Kidney (tissue), 14 donors: ENCODE data around the gene ANKH. TPM values are rescaled to one million over a fixed set of nuclear protein-coding genes. Genes with fewer than 3 reads are reported as not detected.

Experiments used
- DNase-seq, 5 donors: peaks; one replicate each; pipeline ENCODE4 v3.0.0-alpha.2; 2013 to 2020
- FAIRE-seq: peaks from 2 replicates; lab custom pipeline; 2012; peaks lifted over from hg19 to GRCh38; lab: Jason Lieb, UNC
- H3K27ac ChIP-seq, 2 donors: one replicate each; pipeline ENCODE4 v1.7.0; 2013; ENCODE audit warnings: low read depth in 2 of 2, low read length in 2 of 2, inconsistent platforms in 1 of 2
- H3K27me3 ChIP-seq: one replicate; pipeline ENCODE4 v1.7.1; 2013; ENCODE audit warnings: low read length, inconsistent platforms; ENCODE audit not compliant: control insufficient read depth, insufficient read depth
- H3K36me3 ChIP-seq, 3 donors: one replicate each; pipeline versions ENCODE4 v1.7.0 to v1.7.1; 2013; ENCODE audit warnings: low read length in 3 of 3, control low read depth in 1 of 3, inconsistent platforms in 1 of 3; ENCODE audit not compliant: insufficient read depth in 3 of 3, control insufficient read depth in 2 of 3
- H3K4me1 ChIP-seq, 3 donors: one replicate each; pipeline versions ENCODE4 v1.7.0 to v1.7.1; 2013; ENCODE audit warnings: low read length in 3 of 3, inconsistent platforms in 1 of 3, low read depth in 1 of 3; ENCODE audit not compliant: control insufficient read depth in 2 of 3, insufficient read depth in 2 of 3
- H3K4me3 ChIP-seq, 3 donors: one replicate each; pipeline versions ENCODE4 v1.7.0 to v1.8.1; 2013; ENCODE audit warnings: low read length in 3 of 3, control low read depth in 1 of 3, inconsistent platforms in 1 of 3
- H3K9ac ChIP-seq, 3 donors: one replicate each; pipeline versions ENCODE4 v1.7.0 to v1.7.1; 2013; ENCODE audit warnings: low read length in 3 of 3, control low read depth in 1 of 3, inconsistent platforms in 1 of 3
- H3K9me3 ChIP-seq, 3 donors: one replicate each; pipeline versions ENCODE4 v1.7.0 to v1.7.1; 2013; ENCODE audit warnings: low read length in 3 of 3, control low read depth in 1 of 3, inconsistent platforms in 1 of 3; ENCODE audit not compliant: control insufficient read depth in 2 of 3, insufficient read depth in 1 of 3
- intact Hi-C: fragments of 100-400 bp; cut with DNase I; formaldehyde crosslinking; loops from one replicate; pipeline ENCODE4 v1.11.1; 2022
- polyA plus RNA-seq: library from polyadenylated mRNA; stranded (reverse); fragments of 350-450 nt; fragmentation: Illumina TruSeq; extraction: RNeasy Lipid Tissue Mini Kit (QIAGEN cat#74804); gene quantifications from one replicate; pipeline ENCODE4 v1.2.3, GENCODE V29; 2014; ENCODE audit warnings: low read depth, low replicate concordance; ENCODE audit not compliant: insufficient read depth
- total RNA-seq: library from RNA; stranded (reverse); fragmentation: NEBNext Ultra II Directional; extraction: Animal tissue kit (Norgen Biotek cat#: 25700); gene quantifications from one replicate; pipeline ENCODE4 v1.2.1, GENCODE V29; 2021
- TF ChIP-seq, protein P1 (sequence below): IDR thresholded peaks from 3 replicates; pipeline ENCODE4 v1.5.1; 2012; ENCODE audit warnings: mild to moderate bottlenecking, moderate library complexity, borderline replicate concordance; ENCODE audit not compliant: insufficient read depth; ENCODE audit errors: extremely low read depth
- donor health status: control.
- donor health status: control.
- donor health status: control.
- donor health status: control.
- donor health status: control.
- donor health status: DM: yes; HTN: yes; CAD: no.
- donor health status: Normal renal cell carcinoma (clear cell type).

The ANKH gene
- total and polyA plus RNA-seq, 2 donors from 2014 or later = 19.0 to 44.6 TPM

DNA sequence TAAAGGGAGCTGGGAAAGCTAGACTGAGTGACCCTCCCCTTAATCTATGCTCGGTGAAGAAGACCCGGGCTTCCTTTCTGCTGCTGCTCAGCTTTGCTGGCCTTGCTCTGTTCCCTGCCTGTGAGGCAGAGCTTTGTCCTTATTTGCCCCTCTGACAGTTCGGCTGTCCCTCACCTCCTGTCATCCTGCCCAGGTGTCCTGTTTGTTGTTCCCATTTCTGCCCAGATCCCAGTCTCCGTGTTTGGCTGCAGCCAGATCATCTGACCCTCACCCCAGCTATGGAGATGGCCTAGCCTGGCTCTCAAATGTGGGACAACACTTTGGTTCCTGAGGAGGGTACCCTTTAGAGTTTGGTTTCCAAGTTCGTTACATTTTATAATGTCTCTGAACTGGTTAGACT is 186.8 kb downstream of the ANKH start:
- H3K4me1 ChIP-seq = no peaks in the 10 kb centered on the region
- no peak for DNase-seq
- H3K4me3 ChIP-seq = no peak overlapping the region
- intact Hi-C loops = no loop called here
- H3K36me3 ChIP-seq = peaks cover 4 to 52% (median 27%) of the 10 kb centered on the region in 3 donors
- H3K9me3 ChIP-seq = no peaks in the 10 kb centered on the region
- no peak overlapping the region for H3K9ac ChIP-seq
- TF ChIP-seq, protein P1, sequence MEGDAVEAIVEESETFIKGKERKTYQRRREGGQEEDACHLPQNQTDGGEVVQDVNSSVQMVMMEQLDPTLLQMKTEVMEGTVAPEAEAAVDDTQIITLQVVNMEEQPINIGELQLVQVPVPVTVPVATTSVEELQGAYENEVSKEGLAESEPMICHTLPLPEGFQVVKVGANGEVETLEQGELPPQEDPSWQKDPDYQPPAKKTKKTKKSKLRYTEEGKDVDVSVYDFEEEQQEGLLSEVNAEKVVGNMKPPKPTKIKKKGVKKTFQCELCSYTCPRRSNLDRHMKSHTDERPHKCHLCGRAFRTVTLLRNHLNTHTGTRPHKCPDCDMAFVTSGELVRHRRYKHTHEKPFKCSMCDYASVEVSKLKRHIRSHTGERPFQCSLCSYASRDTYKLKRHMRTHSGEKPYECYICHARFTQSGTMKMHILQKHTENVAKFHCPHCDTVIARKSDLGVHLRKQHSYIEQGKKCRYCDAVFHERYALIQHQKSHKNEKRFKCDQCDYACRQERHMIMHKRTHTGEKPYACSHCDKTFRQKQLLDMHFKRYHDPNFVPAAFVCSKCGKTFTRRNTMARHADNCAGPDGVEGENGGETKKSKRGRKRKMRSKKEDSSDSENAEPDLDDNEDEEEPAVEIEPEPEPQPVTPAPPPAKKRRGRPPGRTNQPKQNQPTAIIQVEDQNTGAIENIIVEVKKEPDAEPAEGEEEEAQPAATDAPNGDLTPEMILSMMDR = no peak
- H3K27ac ChIP-seq = no peak overlapping the region
- FAIRE-seq = no peak
- H3K27me3 ChIP-seq = no peaks in the 10 kb centered on the region

DNA sequence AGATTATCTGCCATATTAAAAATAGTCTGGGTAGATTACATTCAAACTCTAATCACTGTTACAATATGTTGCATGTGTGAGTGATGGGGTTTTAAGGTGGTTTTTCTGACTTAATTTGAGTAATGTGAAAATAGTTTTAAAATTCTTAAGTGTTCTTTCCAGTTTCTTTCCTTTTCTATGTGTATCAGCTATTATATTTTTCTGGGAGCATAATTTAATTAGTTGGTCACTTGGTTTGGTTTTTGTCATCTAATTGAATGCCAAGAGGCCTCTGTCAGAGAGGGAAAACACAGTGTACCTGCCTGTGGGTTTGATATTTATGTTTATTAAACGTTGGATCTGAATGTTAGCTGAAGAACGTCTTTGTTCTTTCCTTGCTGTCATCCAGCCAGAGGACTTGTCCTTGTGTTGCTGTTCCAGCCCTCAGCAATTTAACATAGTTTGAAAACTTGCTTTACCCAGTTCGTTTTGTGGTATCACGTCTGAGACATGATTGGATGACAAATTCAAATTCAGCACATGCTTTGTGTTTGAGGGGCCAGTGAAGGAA is 187.6 kb downstream of the ANKH start:
- Histone ChIP-seq H3K4me1 (no peaks in the 10 kb centered on the region), H3K9me3 (no peaks in the 10 kb centered on the region), H3K36me3 (peaks cover 4 to 44% (median 29%) of the 10 kb centered on the region in 3 donors), H3K27me3 (no peaks in the 10 kb centered on the region), H3K9ac (no peak overlapping the region), H3K27ac (no peak overlapping the region), H3K4me3 (no peak overlapping the region)
- intact Hi-C loops = no loop called here
- TF ChIP-seq, protein P1 = no peak
- DNase-seq (no peak), FAIRE-seq (no peak)

DNA sequence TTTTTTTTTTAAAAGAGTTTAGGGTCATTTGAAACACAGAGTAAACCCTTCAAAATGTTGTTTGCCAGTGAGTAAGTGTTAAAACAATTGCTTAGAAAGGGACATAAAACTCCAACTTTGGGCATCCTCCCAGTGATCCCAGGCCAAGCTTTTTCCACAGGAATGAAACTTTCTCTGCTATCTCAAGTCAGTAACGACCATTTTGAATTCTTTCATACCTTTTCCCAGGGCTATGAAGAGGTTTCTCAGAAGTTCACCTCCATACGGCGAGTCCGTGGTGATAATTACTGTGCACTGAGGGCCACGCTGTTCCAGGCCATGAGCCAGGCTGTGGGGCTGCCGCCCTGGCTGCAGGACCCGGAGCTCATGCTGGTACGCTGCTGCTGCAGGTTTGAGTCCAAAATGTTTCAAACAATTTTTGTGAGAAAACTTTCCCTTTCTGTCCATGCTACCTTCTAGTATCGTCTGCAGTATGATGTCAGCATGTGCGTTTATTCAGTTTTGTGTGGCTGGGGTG is 190.3 kb downstream of the ANKH start:
- Histone ChIP-seq H3K27me3 (no peaks in the 10 kb centered on the region), H3K27ac (no peak overlapping the region), H3K9ac (no peak overlapping the region), H3K36me3 (peaks cover 0 to 26% (median 22%) of the 10 kb centered on the region in 3 donors), H3K4me3 (no peak overlapping the region), H3K4me1 (peaks cover 0 to 3% (median 0%) of the 10 kb centered on the region in 3 donors), H3K9me3 (no peaks in the 10 kb centered on the region)
- TF ChIP-seq, protein P1 = no peak
- no peak for DNase-seq
- FAIRE-seq = no peak
- intact Hi-C loops = no loop called here
